GM12872 (cell line): ENCODE data around the gene IFRD1.

Experiments used
- TF ChIP-seq, protein P1 (sequence below): IDR thresholded peaks from 3 replicates; pipeline ENCODE4 v1.5.1; 2011; ENCODE audit warnings: low read depth, mild to moderate bottlenecking, low read length, moderate library complexity; ENCODE audit not compliant: insufficient read depth

The IFRD1 gene, protein sequence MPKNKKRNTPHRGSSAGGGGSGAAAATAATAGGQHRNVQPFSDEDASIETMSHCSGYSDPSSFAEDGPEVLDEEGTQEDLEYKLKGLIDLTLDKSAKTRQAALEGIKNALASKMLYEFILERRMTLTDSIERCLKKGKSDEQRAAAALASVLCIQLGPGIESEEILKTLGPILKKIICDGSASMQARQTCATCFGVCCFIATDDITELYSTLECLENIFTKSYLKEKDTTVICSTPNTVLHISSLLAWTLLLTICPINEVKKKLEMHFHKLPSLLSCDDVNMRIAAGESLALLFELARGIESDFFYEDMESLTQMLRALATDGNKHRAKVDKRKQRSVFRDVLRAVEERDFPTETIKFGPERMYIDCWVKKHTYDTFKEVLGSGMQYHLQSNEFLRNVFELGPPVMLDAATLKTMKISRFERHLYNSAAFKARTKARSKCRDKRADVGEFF

DNA sequence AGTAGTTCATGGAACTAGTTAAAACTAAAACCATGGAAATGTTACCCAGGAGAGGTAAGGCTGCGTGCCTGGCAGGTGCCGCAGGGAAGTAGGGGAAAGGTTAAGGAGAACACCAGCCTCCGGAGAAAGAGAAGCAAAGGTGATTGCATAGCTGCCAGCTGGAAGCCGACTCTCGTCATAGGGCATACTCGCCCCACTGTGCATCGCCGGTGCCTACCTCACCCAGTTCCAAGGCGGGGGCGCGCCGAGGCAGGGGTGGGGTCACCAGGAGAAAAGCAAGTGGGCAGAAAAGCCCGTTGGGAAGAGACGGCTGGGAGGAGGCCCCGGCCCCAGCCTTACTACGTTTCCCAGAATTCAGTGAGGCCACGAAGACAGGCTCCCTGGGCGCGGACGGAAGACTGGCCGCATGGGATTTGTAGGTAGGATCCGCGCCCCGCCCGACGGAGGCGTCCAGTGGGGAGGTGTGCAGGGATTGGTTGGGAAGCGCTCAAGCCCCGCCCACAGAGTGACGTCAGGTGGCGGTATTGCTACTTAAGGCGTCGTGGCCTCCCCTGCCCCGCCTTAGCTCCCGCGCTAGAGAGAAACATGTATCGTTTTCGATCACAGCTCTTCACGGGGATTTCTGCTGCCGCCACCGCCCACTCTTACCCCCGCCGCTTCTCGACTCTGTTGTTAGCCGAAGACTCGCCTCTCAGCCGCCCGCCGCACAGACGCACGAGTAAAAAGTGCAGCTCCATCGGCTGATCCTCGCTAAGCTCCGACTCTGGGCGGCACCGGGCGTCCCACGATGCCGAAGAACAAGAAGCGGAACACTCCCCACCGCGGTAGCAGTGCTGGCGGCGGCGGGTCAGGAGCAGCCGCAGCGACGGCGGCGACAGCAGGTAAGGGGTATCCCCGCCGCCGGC is at the start of gene IFRD1:
TSS of gene IFRD1 (plus strand) at position 559 of the 905 bp plus-strand sequence. CDS start at position 788, 229 bp downstream.
- TF ChIP-seq, protein P1, sequence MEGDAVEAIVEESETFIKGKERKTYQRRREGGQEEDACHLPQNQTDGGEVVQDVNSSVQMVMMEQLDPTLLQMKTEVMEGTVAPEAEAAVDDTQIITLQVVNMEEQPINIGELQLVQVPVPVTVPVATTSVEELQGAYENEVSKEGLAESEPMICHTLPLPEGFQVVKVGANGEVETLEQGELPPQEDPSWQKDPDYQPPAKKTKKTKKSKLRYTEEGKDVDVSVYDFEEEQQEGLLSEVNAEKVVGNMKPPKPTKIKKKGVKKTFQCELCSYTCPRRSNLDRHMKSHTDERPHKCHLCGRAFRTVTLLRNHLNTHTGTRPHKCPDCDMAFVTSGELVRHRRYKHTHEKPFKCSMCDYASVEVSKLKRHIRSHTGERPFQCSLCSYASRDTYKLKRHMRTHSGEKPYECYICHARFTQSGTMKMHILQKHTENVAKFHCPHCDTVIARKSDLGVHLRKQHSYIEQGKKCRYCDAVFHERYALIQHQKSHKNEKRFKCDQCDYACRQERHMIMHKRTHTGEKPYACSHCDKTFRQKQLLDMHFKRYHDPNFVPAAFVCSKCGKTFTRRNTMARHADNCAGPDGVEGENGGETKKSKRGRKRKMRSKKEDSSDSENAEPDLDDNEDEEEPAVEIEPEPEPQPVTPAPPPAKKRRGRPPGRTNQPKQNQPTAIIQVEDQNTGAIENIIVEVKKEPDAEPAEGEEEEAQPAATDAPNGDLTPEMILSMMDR: no peak

DNA sequence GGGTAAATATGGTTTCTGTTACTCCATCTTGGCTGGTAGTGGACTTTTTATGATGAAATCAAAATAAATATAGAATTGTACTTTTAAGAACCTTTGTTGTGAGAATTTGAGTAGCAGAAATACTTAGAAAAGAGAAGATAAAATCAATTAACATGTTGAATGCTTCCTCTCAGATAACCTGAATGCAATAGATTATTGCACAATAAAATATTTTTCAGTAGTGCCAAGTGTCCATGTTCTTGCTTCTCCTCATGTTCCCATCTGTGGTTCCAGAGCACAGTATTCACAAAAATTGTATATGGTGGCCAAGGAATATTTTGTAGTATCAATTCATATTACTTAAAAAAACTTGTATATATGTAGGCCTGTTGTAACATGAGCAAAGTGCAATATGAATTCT is 45.9 kb upstream of the IFRD1 start:
- TF ChIP-seq, protein P1: no peak

DNA sequence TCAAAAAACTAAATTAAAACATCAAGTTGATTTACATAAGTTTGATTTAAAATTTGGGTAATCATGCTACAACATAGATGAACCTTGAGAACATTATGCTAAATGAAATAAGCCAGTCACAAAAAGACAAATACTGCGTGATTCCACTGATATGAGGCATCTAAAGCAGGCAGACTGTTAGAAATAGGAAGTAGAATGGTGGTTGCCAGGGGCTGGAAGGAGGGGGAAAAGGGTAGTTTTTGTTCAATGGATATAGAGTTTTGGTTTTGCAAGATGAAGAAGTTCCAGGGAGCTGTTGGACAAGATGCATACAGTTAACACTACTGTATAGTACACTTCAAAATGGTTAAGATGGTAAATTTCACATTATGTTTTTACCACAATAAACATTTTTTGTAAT is 45.0 kb upstream of the IFRD1 start:
- TF ChIP-seq, protein P1: no peak

DNA sequence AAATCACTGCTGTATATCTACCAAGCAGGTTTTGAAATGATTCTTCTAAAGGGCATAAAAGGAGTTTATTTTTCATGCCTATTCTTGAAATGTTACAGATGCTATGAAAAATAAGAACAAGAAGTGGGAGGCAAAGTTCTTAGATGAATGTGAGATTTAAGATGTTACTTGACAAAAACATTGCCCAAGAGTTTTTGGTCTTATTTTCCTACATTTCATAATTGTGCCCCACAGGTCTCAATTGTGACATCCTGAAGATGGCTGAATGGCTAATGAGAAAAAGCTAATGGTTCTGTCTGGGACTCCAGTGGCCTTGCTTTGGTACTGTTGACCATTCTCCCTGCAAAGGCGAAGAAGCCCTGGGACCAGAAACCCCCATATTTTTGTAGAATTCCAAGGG is 43.0 kb upstream of the IFRD1 start:
- TF ChIP-seq, protein P1: no peak

DNA sequence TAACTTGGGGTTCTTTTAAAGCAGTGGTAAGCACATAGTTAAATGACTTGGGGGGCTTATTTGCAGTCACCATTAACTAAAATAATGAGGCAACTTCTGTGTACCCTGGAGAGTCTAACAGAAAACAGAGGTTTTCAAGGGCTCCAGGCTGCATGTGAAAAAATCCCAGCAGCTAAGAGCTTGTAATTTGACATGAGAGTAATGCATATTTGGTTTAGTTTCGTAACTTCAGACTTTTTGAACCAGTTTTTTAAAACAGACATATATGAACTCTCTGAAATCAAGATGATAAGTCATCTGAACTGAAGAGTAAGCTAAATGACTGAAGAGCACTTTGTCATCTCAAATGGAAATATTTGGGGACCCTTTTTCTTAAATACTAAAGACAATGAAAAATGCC is 40.2 kb upstream of the IFRD1 start:
- TF ChIP-seq, protein P1: no peak

DNA sequence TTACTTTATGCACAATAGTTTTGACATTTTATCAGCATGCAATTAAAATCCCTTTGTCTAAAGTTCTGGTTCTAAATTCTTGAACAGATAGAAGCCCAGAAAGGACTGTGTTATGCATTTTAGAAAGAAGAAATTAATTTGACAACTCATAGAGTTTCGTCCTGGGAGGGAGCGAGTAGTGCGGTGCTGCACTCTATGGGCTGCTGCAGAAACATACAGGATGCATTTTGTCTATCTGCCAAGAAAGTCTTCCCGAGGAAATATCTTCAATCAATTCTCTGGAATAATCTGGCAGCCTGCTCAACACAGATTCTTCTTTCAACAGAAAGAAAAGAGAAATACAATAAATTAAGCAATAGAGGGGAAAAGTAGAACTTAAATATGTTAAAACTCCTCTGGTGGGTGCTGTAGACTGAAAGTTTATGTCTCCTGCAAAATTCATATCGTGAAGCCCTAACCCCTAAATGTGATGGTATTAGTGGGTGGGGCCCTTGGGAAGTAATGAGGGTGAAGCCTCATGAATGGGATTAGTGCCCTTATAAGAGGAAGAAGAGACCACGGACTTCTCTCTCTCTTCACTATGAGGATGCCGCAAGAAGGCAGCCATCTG is 39.0 kb upstream of the IFRD1 start:
- TF ChIP-seq, protein P1: peak; percentile 41; the same call in 2 of the 3 replicates
